Measurements from ENCODE around the gene EPHA4. TPM values are rescaled to one million over a fixed set of nuclear protein-coding genes. Genes with fewer than 3 reads are reported as not detected.

EPHA4 gene
- total RNA-seq, 4 donors from 2014 or later, result 3.5 to 16.5 (median 12.4) TPM

- no peak for DNase-seq
- Histone ChIP-seq H3K27me3 (no peaks in the 10 kb centered on the region), H3K36me3 (no peaks in the 10 kb centered on the region), H3K9me3 (no peaks in the 10 kb centered on the region), H3K4me1 (no peaks in the 10 kb centered on the region), H3K27ac (no peak overlapping the region), H3K4me3 (no peak overlapping the region)
- TF ChIP-seq CTCF (IDR thresholded peaks at IDR 0.05), result no peak
- TF ChIP-seq POLR2A (IDR thresholded peaks at IDR 0.05), result no peak
Measured at GRCh38 chr2:221588306-221588985, 16.3 kb upstream of the EPHA4 start.

- no peaks in the 10 kb centered on the region for H3K36me3 ChIP-seq
- H3K4me3 ChIP-seq, result no peak overlapping the region
- no peaks in the 10 kb centered on the region for H3K4me1 ChIP-seq
- H3K27me3 ChIP-seq, result no peaks in the 10 kb centered on the region
- H3K27ac ChIP-seq, result no peak overlapping the region
- no peaks in the 10 kb centered on the region for H3K9me3 ChIP-seq
- TF ChIP-seq POLR2A (IDR thresholded peaks at IDR 0.05) (no peak), CTCF (IDR thresholded peaks at IDR 0.05) (no peak)
- DNase-seq, result no peak
Measured at GRCh38 chr2:221581986-221582385, 9.9 kb upstream of the EPHA4 start.

GRCh38 chr2:221574231-221574570 lies 2.1 kb upstream of the EPHA4 start:
- DNase-seq, result no peak
- H3K36me3 ChIP-seq, result no peaks in the 10 kb centered on the region
- H3K9me3 ChIP-seq, result no peaks in the 10 kb centered on the region
- H3K27me3 ChIP-seq, result peaks cover 0 to 19% of the 10 kb centered on the region in 2 donors
- peak overlapping the region in 2 of 4 donors; percentile 64 to 66 for H3K4me3 ChIP-seq
- TF ChIP-seq POLR2A (IDR thresholded peaks at IDR 0.05), result no peak
- no peak for TF ChIP-seq CTCF (IDR thresholded peaks at IDR 0.05)
- H3K4me1 ChIP-seq, result peaks cover 0 to 21% (median 4%) of the 10 kb centered on the region in 4 donors
- H3K27ac ChIP-seq, result no peak overlapping the region

- H3K9me3 ChIP-seq, result no peaks in the 10 kb centered on the region
- H3K27ac ChIP-seq, result peak overlapping the region; percentile 50 to 76 (median 64)
- H3K4me3 ChIP-seq, result peak overlapping the region; percentile 52 to 66 (median 62)
- TF ChIP-seq POLR2A (IDR thresholded peaks at IDR 0.05) (no peak), CTCF (IDR thresholded peaks at IDR 0.05) (peak; percentile 86 to 99 (median 96))
- peak; percentile 80 to 92 (median 91) for DNase-seq
- no peaks in the 10 kb centered on the region for H3K36me3 ChIP-seq
- peaks cover 0 to 19% of the 10 kb centered on the region in 2 donors for H3K27me3 ChIP-seq
- H3K4me1 ChIP-seq, result peaks cover 0 to 21% (median 4%) of the 10 kb centered on the region in 4 donors
Measured at GRCh38 chr2:221573430-221574230, 1.5 kb upstream of the EPHA4 start.

GRCh38 chr2:221572821-221573429 lies 821 bp upstream of the EPHA4 start:
- Histone ChIP-seq H3K27me3 (peaks cover 0 to 19% of the 10 kb centered on the region in 2 donors), H3K4me1 (peaks cover 0 to 21% (median 4%) of the 10 kb centered on the region in 4 donors), H3K27ac (peak overlapping the region; percentile 50 to 76 (median 64)), H3K9me3 (no peaks in the 10 kb centered on the region), H3K4me3 (peak overlapping the region; percentile 52 to 66 (median 62)), H3K36me3 (no peaks in the 10 kb centered on the region)
- TF ChIP-seq POLR2A (IDR thresholded peaks at IDR 0.05) (no peak), CTCF (IDR thresholded peaks at IDR 0.05) (no peak)
- DNase-seq, result peak; percentile 17 to 78 (median 63)

All from Peyer's patch (tissue), 4 donors.